HG02610 (cell line): ENCODE data around the gene BSDC1.

Experiments used
- ATAC-seq: cut with Tn5 transposase; IDR thresholded peaks from one replicate; pipeline ENCODE4 v1.9.1; 2021; ENCODE audit warnings: mild to moderate bottlenecking, moderate library complexity; ENCODE audit not compliant: unreplicated experiment

BSDC1 gene

GRCh38 chr1:32337855-32338636, 56.2 kb downstream of the BSDC1 start:
- no peak for ATAC-seq

DNA sequence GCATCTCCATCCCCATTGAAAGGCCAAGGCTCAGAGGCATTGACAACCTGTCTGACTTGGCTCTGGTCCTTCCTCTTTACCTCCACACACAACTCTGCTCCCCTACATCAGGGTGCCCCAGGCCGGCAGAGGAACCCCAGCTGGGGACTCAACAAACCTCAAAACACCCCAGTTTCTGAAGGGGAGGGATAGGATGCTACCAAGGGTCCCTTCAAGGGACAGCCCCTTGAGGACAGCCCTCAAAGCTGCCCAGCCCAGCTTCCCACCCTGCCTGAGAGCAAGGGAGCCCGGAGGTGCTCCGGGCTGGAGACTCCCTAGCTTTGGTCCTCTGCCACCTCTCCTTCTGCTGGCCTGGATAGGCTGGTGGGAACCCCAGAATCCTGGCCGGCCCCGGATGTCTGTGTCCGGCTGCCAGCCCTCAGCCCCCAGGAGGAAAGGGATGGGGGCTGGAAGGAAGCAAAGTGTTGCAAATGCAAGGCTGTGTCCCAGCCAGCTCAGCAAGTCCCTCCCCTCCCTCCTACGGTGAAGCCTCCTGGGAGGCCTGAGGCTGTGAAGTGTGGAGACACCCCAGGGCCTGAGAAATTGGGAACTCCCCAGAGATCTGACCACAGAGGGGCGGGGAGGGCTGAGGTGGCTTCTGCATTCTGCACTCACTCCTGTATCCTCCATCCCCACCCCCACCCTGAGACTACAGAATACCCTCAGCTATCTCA, 57.1 kb downstream of the BSDC1 start:
- ATAC-seq = peak; percentile 27

GRCh38 chr1:32336591-32336932, 57.7 kb downstream of the BSDC1 start:
- ATAC-seq = no peak

DNA sequence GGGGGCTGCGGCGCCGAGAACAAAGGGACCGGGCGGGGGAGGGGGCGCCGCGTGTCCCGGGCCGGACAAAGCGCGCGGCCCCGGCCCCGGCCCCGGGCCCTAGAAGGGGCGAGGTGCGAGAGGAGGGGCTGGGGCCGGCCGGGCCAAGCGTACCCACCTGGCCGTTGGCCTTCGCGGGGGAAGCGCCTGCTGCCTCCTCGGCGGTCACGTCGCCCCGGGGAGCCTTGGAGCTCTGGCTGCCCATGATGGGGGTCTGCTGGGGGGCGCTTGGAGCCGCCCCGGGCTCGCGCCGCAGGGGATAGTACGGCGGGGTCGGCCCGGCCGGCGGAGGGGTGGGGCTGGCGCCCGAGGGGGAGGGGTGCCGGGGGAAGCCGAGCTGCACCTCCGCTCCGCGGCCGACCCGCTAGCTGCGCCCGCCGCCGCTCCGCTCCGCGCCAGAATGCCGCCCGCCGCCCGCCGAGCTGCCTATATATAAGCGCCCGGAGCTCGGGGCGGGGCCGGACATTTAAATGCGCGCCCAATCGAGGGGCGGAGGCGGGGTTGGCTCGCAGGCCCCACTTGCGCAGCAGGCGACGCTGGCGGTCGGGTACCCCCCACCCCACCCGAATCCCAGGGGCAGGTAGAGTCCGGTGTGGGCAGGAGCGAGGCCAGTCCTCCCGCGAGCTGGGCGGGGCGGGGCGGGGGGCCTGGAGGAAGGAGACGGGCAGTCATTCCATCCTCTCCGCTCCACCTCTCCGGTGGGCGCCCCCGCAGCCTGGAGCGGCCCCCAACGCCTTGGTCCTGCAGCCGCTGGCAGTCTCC, 58.3 kb downstream of the BSDC1 start, which contains the start of gene MARCKSL1:
MARCKSL1 (minus strand) TSS at position 444 of the 801 bp plus-strand sequence; CDS start at position 244, 200 bp downstream.
- ATAC-seq = peak; percentile 34

GRCh38 chr1:32335535-32335789, 58.8 kb downstream of the BSDC1 start:
- ATAC-seq = no peak

DNA sequence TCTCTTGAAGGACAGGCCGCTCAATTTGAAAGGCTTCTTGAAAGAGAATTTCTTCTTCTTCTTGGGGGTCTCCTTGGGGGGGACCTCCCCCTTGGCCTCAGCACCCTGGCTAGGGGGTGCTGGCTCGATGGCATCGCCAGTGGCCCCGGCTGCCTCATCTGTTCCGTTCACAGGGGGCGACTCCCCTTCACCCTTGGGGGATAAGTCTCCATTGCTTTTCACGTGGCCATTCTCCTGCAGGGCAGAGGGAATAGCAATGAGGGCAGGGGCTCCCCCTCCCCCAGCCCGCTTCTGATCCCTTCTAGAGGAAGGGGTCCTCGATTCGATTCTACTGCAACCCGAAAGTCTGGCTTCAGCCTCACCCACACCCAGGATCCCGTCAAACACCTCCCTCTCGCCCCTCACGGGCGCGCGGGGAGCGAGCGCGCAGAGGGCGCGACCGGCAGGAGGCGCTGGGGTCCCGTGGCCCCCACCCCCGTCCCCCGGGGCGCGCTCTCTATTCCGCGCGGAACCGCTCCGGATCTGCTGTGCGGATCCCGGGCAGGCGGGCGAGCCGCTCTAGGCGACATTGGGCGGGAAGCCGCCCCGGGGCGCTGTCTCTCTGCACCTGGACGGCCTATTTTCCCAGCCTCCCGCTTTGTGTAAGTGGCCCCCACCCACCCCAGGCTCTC, 59.2 kb downstream of the BSDC1 start:
- ATAC-seq = no peak

- ATAC-seq = no peak
Measured at GRCh38 chr1:32334274-32334861, 59.9 kb downstream of the BSDC1 start.

- no peak for ATAC-seq
Measured at GRCh38 chr1:32333251-32333963, 60.8 kb downstream of the BSDC1 start.

- no peak for ATAC-seq
Measured at GRCh38 chr1:32332290-32333079, 61.8 kb downstream of the BSDC1 start.

- ATAC-seq = no peak
Measured at GRCh38 chr1:32331549-32331948, 62.7 kb downstream of the BSDC1 start.

- ATAC-seq = no peak
Measured at GRCh38 chr1:32330558-32331151, 63.6 kb downstream of the BSDC1 start.

- ATAC-seq = no peak
Measured at GRCh38 chr1:32329931-32330466, 64.2 kb downstream of the BSDC1 start.

GRCh38 chr1:32327204-32327603, 67.0 kb downstream of the BSDC1 start:
- ATAC-seq = no peak

DNA sequence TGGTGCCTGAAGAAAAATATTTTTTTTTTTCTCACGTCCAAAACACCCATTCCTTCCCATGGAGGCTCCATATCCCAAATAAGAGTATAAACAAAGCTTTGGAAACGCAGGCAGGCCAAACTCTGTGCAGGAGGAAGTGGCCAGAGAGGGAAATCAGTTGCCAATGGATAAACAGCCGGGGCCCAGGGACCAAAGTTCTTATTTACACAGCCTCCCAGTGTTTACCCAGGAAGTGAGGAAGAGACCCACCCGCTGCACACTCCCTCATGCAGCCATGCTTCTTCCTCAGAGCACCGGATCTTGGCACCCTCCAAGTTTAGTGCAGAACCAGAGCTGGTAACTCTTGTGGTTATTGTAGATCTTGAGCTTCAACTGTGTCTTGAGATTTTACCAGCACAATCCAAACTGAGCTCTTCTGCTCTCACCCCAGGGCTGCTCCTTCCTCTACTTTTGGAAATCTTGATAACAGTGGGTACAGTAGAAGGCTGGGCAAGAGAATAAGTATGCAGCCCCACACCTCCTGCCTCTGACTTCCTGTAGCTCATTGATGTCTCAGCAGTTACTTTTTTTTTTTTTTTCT, 72.4 kb downstream of the BSDC1 start:
- no peak for ATAC-seq

GRCh38 chr1:32318127-32318869, 75.9 kb downstream of the BSDC1 start:
- ATAC-seq = no peak

GRCh38 chr1:32316903-32317277, 77.4 kb downstream of the BSDC1 start:
- no peak for ATAC-seq
